Natural killer cell treated with Interleukin-12 subunit alpha and Interleukin-12 subunit beta and Interleukin-15 and Interleukin-18, amount 100 ng/mL, for 72 hours (primary cell): ENCODE data around the gene FUT2. TPM values are rescaled to one million over a fixed set of nuclear protein-coding genes. Genes with fewer than 3 reads are reported as not detected.
"Not testable (repeated sequence)": the region's sequence is repeated elsewhere in the genome, so short reads cannot be mapped to it uniquely, and the experiment has no call there.

Source experiments
- ATAC-seq, 2 donors: fragments of 150-1000 bp; cut with Tn5 transposase in 1 of 2; sonication (Bioruptor Pico), chemical (Tn5 transposase) in 1 of 2; 2 replicates each; pipeline ENCODE4 v1.10.0; 2021
- DNase-seq: peaks from one replicate; pipeline ENCODE4 v3.0.0; 2022; ENCODE audit warnings: low spot score
- H3K27ac Mint-ChIP-seq, 2 donors: 1 replicate in 1 of 2; 2 replicates in 1 of 2; pipeline ENCODE4 v1.8.0; 2022; ENCODE audit warnings: mixed read lengths in 2 of 2, mild to moderate bottlenecking in 1 of 2, moderate library complexity in 1 of 2
- H3K27me3 Mint-ChIP-seq, 2 donors: 1 replicate in 1 of 2; 2 replicates in 1 of 2; pipeline ENCODE4 v1.8.0; 2022; ENCODE audit warnings: mixed read lengths in 2 of 2
- H3K36me3 Mint-ChIP-seq: one replicate; pipeline ENCODE4 v1.8.0; 2022; ENCODE audit warnings: mixed read lengths
- H3K4me1 Mint-ChIP-seq, 2 donors: 1 replicate in 1 of 2; 2 replicates in 1 of 2; pipeline ENCODE4 v1.8.0; 2022; ENCODE audit warnings: low read depth in 2 of 2, mixed read lengths in 2 of 2, mild to moderate bottlenecking in 1 of 2
- H3K4me3 Mint-ChIP-seq: one replicate; pipeline ENCODE4 v1.8.0; 2022; ENCODE audit warnings: mixed read lengths
- H3K9me3 Mint-ChIP-seq: 2 replicates; pipeline ENCODE4 v1.8.0; 2022; ENCODE audit warnings: mixed read lengths
- total RNA-seq, 2 donors: library from RNA; stranded (reverse); gene quantifications; one replicate each; pipeline ENCODE4 v1.2.3, GENCODE V29; 2022

FUT2 gene
- total RNA-seq, 2 donors from 2014 or later, result not detected

- not testable (repeated sequence) for ATAC-seq, H3K4me3 Mint-ChIP-seq
These were observed 22.3 kb downstream of the FUT2 start for GRCh38 chr19:48718106-48718505.

GRCh38 chr19:48718711-48719231 lies 23.0 kb downstream of the FUT2 start:
- no peak for ATAC-seq
- Mint-ChIP-seq H3K36me3 (no peaks in the 10 kb centered on the region), H3K27me3 (no peaks in the 10 kb centered on the region), H3K4me3 (no peak overlapping the region), H3K4me1 (peaks cover 7 to 9% of the 10 kb centered on the region in 2 donors), H3K9me3 (no peaks in the 10 kb centered on the region), H3K27ac (no peak overlapping the region)
- DNase-seq, result no peak

More at GRCh38 chr19:48718106-48718505, 22.3 kb downstream of the FUT2 start:
- H3K9me3 Mint-ChIP-seq, DNase-seq, H3K27me3 Mint-ChIP-seq, H3K36me3 Mint-ChIP-seq, H3K4me1 Mint-ChIP-seq, H3K27ac Mint-ChIP-seq: not testable (repeated sequence)

GRCh38 chr19:48719263-48720171 lies 23.7 kb downstream of the FUT2 start, which contains the start of gene MAMSTR:
Gene MAMSTR (minus strand): TSS chr19:48719725. CDS start chr19:48719031, 694 bp downstream.
- peaks cover 6 to 9% of the 10 kb centered on the region in 2 donors for H3K4me1 Mint-ChIP-seq
- DNase-seq (no peak), ATAC-seq (no peak)
- peak within 1 kb of the TSS; percentile 90 for H3K4me3 Mint-ChIP-seq
- H3K27ac Mint-ChIP-seq, result peak within 1 kb of the TSS; percentile 88 to 92
- no peaks in the 10 kb centered on the region for H3K9me3 Mint-ChIP-seq
- no peaks in the 10 kb centered on the region for H3K27me3 Mint-ChIP-seq
- H3K36me3 Mint-ChIP-seq, result no peaks in the 10 kb centered on the region

GRCh38 chr19:48720251-48720612 lies 24.5 kb downstream of the FUT2 start:
- ATAC-seq (peak in 1 of 2 donors; percentile 1), DNase-seq (no peak)
- no peaks in the 10 kb centered on the region for H3K27me3 Mint-ChIP-seq
- H3K9me3 Mint-ChIP-seq, result peaks cover 3% of the 10 kb centered on the region
- H3K4me1 Mint-ChIP-seq, result peaks cover 9 to 12% of the 10 kb centered on the region in 2 donors
- H3K27ac Mint-ChIP-seq, result peak overlapping the region; percentile 88 to 92
- H3K36me3 Mint-ChIP-seq, result peaks cover 5% of the 10 kb centered on the region
- H3K4me3 Mint-ChIP-seq, result peak overlapping the region; percentile 90

GRCh38 chr19:48720613-48721296 lies 25.0 kb downstream of the FUT2 start:
- Mint-ChIP-seq H3K4me3 (peak overlapping the region; percentile 90), H3K27ac (peak overlapping the region; percentile 88 to 92), H3K36me3 (peaks cover 9% of the 10 kb centered on the region), H3K27me3 (no peaks in the 10 kb centered on the region), H3K9me3 (peaks cover 3% of the 10 kb centered on the region), H3K4me1 (peaks cover 12 to 16% of the 10 kb centered on the region in 2 donors)
- ATAC-seq, result peak; percentile 94 to 95
- DNase-seq, result peak; percentile 95

- H3K27me3 Mint-ChIP-seq, result no peaks in the 10 kb centered on the region
- peaks cover 21 to 26% of the 10 kb centered on the region in 2 donors for H3K4me1 Mint-ChIP-seq
- H3K36me3 Mint-ChIP-seq, result peaks cover 16% of the 10 kb centered on the region
- DNase-seq (no peak), ATAC-seq (no peak)
- no peak overlapping the region for H3K4me3 Mint-ChIP-seq
- peaks cover 8% of the 10 kb centered on the region for H3K9me3 Mint-ChIP-seq
- no peak overlapping the region for H3K27ac Mint-ChIP-seq
These were observed 26.5 kb downstream of the FUT2 start for GRCh38 chr19:48722196-48722708.

GRCh38 chr19:48724796-48725753 lies 29.3 kb downstream of the FUT2 start:
- Mint-ChIP-seq H3K27me3 (no peaks in the 10 kb centered on the region), H3K36me3 (peaks cover 16% of the 10 kb centered on the region), H3K27ac (peak overlapping the region; percentile 77 to 86), H3K4me1 (peaks cover 21 to 26% of the 10 kb centered on the region in 2 donors), H3K4me3 (peak overlapping the region; percentile 47), H3K9me3 (peaks cover 8% of the 10 kb centered on the region)
- DNase-seq, result no peak
- ATAC-seq, result peak; percentile 42 to 59

GRCh38 chr19:48726556-48726955 lies 30.8 kb downstream of the FUT2 start:
- Mint-ChIP-seq H3K27ac (peak overlapping the region; percentile 59), H3K4me3 (peak overlapping the region; percentile 38), H3K36me3 (peaks cover 16% of the 10 kb centered on the region), H3K4me1 (peaks cover 21% of the 10 kb centered on the region in 2 donors), H3K27me3 (peaks cover 4 to 5% of the 10 kb centered on the region in 2 donors), H3K9me3 (peaks cover 8% of the 10 kb centered on the region)
- peak; percentile 46 to 64 for ATAC-seq
- no peak for DNase-seq

- peaks cover 16% of the 10 kb centered on the region for H3K36me3 Mint-ChIP-seq
- H3K27ac Mint-ChIP-seq, result no peak overlapping the region
- DNase-seq (no peak), ATAC-seq (no peak)
- peaks cover 21% of the 10 kb centered on the region in 2 donors for H3K4me1 Mint-ChIP-seq
- H3K4me3 Mint-ChIP-seq, result no peak overlapping the region
- H3K9me3 Mint-ChIP-seq, result peaks cover 8% of the 10 kb centered on the region
- H3K27me3 Mint-ChIP-seq, result peaks cover 12 to 17% of the 10 kb centered on the region in 2 donors
These were observed 33.3 kb downstream of the FUT2 start for GRCh38 chr19:48728911-48729664.

- no peak for ATAC-seq
- Mint-ChIP-seq H3K9me3 (peaks cover 3% of the 10 kb centered on the region), H3K27me3 (peaks cover 12 to 17% of the 10 kb centered on the region in 2 donors), H3K4me1 (peaks cover 5 to 7% of the 10 kb centered on the region in 2 donors), H3K36me3 (peaks cover 4% of the 10 kb centered on the region), H3K27ac (no peak overlapping the region), H3K4me3 (no peak overlapping the region)
- DNase-seq, result no peak
These were observed 35.7 kb downstream of the FUT2 start for GRCh38 chr19:48731452-48731851.

GRCh38 chr19:48734625-48735024 lies 38.9 kb downstream of the FUT2 start:
- H3K27me3 Mint-ChIP-seq, result peaks cover 15 to 17% of the 10 kb centered on the region in 2 donors
- H3K4me3 Mint-ChIP-seq, result no peak overlapping the region
- no peaks in the 10 kb centered on the region for H3K36me3 Mint-ChIP-seq

GRCh38 chr19:48735031-48735615 lies 39.4 kb downstream of the FUT2 start:
- peaks cover 17% of the 10 kb centered on the region in 2 donors for H3K27me3 Mint-ChIP-seq
- no peak overlapping the region for H3K4me3 Mint-ChIP-seq
- DNase-seq (no peak), ATAC-seq (no peak)
- H3K4me1 Mint-ChIP-seq, result peaks cover 3 to 11% of the 10 kb centered on the region in 2 donors
- H3K27ac Mint-ChIP-seq, result no peak overlapping the region
- no peaks in the 10 kb centered on the region for H3K9me3 Mint-ChIP-seq
- no peaks in the 10 kb centered on the region for H3K36me3 Mint-ChIP-seq

More at GRCh38 chr19:48734625-48735024, 38.9 kb downstream of the FUT2 start:
- Mint-ChIP-seq H3K9me3 (no peaks in the 10 kb centered on the region), H3K4me1 (peaks cover 3 to 11% of the 10 kb centered on the region in 2 donors), H3K27ac (no peak overlapping the region)
- no peak for ATAC-seq
- DNase-seq, result no peak
